Erythroblast (primary cell): ENCODE results near the gene CNTFR.

Experiments
- DNase-seq, 2 experiments: peaks; one replicate each; lab custom pipeline; 2025; lab: John Stamatoyannopoulos, UW
- GATA1 ChIP-seq: IDR thresholded peaks from 2 replicates; pipeline ENCODE4 v1.6.1; 2011; ENCODE audit warnings: low read depth, mild to moderate bottlenecking, control low read depth, low read length, moderate library complexity
- POLR2A ChIP-seq: IDR thresholded peaks from 2 replicates; pipeline ENCODE4 v1.6.1; 2011; ENCODE audit warnings: mild to moderate bottlenecking, low read length

The CNTFR gene

GRCh38 chr9:34627716-34628655, 38.5 kb upstream of the CNTFR start:
- TF ChIP-seq GATA1 (no peak), POLR2A (no peak)
- DNase-seq: no peak

DNA sequence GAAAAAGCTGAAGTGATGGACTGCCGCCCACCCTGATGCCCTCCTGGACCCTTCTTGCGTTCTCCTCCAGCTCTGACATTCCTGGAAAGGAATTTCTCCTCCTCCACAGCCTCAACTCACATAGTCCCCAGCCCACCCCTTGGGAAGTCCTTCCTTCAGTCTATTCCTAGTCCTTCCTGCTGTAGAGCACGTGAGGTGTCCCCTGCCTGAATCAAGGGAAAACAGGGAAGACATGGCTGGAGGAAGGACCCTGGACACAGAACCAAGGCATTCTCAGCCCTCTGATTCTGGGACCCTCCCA, 35.6 kb upstream of the CNTFR start:
- no peak for TF ChIP-seq GATA1
- no peak for TF ChIP-seq POLR2A
- no peak for DNase-seq

- no peak for DNase-seq
- no peak for TF ChIP-seq POLR2A
- no peak for TF ChIP-seq GATA1
Observed at GRCh38 chr9:34624475-34625185, 35.1 kb upstream of the CNTFR start.

- TF ChIP-seq POLR2A (no peak), GATA1 (no peak)
- no peak for DNase-seq
Observed at GRCh38 chr9:34623374-34624235, 34.1 kb upstream of the CNTFR start.

DNA sequence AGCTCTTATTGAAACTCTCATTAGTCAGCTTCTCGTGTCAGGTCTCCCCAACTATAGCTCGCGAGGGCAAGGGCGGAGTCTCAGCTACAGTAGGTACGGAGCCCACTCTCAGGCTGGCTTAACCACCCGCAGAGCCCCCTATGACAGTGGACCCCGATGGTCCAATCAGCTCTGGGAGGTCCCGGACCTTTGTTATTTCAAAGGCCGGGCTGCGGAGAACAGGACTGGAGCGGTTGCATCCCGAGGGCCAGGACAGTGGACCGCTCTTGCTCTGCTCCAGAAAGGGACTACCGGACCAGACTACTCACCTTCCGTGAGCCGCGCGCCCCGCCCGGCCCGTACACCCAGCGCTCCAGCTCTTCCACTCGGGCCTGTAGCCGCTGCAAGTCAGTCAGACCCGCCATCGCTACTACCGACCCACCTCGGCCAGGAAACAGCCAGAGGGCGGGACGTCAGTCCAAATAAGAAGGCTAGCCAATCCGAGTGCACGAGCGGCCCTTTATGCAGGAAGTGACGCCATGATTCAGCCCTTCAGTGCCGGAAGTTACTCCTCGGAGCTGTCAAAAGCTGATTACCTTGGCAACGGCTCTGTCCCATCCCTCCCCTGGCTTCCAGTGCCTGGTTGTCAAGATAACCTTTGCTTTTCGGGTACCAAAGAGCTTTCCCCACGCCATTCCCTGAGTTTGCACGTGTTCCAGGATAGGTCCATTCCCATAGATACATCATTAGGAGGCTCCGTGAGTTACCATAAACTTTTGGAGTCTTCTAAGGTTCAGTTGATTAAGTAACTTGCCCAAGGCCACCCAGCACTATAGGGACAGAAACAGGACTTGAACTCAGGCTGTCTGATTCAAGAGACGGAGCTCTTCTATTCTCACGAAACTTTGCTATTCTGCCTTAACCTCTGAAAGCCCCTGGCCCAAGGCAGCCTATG, 30.8 kb upstream of the CNTFR start, which contains the start of gene DCTN3:
Gene DCTN3, minus strand, starts transcription at position 435 of the 934 bp plus-strand sequence. Its CDS starts 31 bp downstream, at position 404.
- peak; percentile 96 to 97 for DNase-seq
- TF ChIP-seq POLR2A (peak; percentile 84), GATA1 (no peak)

- DNase-seq: no peak
- TF ChIP-seq POLR2A (no peak), GATA1 (no peak)
Observed at GRCh38 chr9:34615132-34615531, 25.6 kb upstream of the CNTFR start.

- peak; percentile 79 to 89 for DNase-seq
- no peak for TF ChIP-seq POLR2A
- TF ChIP-seq GATA1: no peak
Observed at GRCh38 chr9:34612788-34613390, 23.4 kb upstream of the CNTFR start.

- no peak for TF ChIP-seq GATA1
- peak; percentile 78 for TF ChIP-seq POLR2A
- DNase-seq: peak; percentile 88 to 93
Observed at GRCh38 chr9:34611811-34612787, 22.6 kb upstream of the CNTFR start, which contains the start of gene RPP25L. TSS of gene RPP25L (minus strand) at chr9:34612097. CDS start at chr9:34611296, 801 bp downstream.

- no peak for TF ChIP-seq GATA1
- TF ChIP-seq POLR2A: no peak
- DNase-seq: peak in 1 of 2 experiments; percentile 44
Observed at GRCh38 chr9:34611251-34611810, 21.8 kb upstream of the CNTFR start.

GRCh38 chr9:34610434-34611206, 21.1 kb upstream of the CNTFR start:
- TF ChIP-seq POLR2A: no peak
- TF ChIP-seq GATA1: no peak
- no peak for DNase-seq
